Fibroblast of lung (primary cell): Measurements from ENCODE around the gene THBS4.

Experiments used
- EZH2 ChIP-seq: IDR thresholded peaks from 2 replicates; pipeline ENCODE4 v1.5.1; 2012; ENCODE audit warnings: low read length, control low read depth, mild to moderate bottlenecking; ENCODE audit errors: missing control alignments
- TF ChIP-seq, protein P1 (sequence below), 2 donors: IDR thresholded peaks in 1 of 2; conservative IDR thresholded peaks in 1 of 2; 1 replicate in 1 of 2; 2 replicates in 1 of 2; pipeline ENCODE4 v1.5.1; 2011 to 2012; ENCODE audit warnings: low read length in 2 of 2, control low read depth in 1 of 2, inconsistent platforms in 1 of 2, low read depth in 1 of 2, mild to moderate bottlenecking in 1 of 2

DNA sequence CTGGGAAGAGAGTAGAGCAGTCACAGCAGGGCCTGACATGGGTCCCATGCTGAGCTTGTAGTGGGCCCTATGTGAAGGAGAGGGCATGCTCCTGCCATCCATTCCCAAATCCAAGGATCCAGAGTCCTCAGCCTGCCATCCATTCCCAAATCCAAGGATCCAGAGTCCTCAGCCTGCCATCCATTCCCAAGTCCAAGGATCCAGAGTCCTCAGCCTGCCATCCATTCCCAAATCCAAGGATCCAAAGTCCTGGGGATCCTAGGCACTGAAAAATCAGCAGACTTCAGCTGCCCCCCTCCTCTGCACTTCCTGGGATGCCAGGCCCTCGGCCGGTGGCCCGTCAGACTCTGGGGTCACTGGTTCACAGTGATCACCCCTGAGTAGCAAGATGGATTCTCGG is 33.6 kb downstream of the THBS4 start:
- TF ChIP-seq, protein P1, sequence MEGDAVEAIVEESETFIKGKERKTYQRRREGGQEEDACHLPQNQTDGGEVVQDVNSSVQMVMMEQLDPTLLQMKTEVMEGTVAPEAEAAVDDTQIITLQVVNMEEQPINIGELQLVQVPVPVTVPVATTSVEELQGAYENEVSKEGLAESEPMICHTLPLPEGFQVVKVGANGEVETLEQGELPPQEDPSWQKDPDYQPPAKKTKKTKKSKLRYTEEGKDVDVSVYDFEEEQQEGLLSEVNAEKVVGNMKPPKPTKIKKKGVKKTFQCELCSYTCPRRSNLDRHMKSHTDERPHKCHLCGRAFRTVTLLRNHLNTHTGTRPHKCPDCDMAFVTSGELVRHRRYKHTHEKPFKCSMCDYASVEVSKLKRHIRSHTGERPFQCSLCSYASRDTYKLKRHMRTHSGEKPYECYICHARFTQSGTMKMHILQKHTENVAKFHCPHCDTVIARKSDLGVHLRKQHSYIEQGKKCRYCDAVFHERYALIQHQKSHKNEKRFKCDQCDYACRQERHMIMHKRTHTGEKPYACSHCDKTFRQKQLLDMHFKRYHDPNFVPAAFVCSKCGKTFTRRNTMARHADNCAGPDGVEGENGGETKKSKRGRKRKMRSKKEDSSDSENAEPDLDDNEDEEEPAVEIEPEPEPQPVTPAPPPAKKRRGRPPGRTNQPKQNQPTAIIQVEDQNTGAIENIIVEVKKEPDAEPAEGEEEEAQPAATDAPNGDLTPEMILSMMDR (conservative IDR thresholded peaks at IDR 0.05 in 1 of 2, IDR thresholded peaks at IDR 0.05 in 1 of 2; ENCODE audit: low read depth in 1 of 2, low read length in 2 of 2) = no peak
- TF ChIP-seq EZH2 = no peak
